ENCODE measurements around the gene MAN1C1. TPM values are rescaled to one million over a fixed set of nuclear protein-coding genes. Genes with fewer than 3 reads are reported as not detected.

The MAN1C1 gene
- total RNA-seq, 1 donor from 2014 or later: 6.8 TPM

GRCh38 chr1:25704267-25704691, 87.7 kb downstream of the MAN1C1 start:
- no peaks in the 10 kb centered on the region for H3K36me3 Mint-ChIP-seq
- TF ChIP-seq EZH2phosphoT487 (IDR thresholded peaks at IDR 0.05) (no peak), EZH2 (IDR thresholded peaks at IDR 0.05) (no peak), CTCF (IDR thresholded peaks at IDR 0.05) (no peak)
- Histone ChIP-seq H3K27ac (peak overlapping the region; percentile 34), H3K79me2 (ENCODE audit: low read depth) (no peaks in the 10 kb centered on the region), H3K4me3 (no peak overlapping the region), H3K9ac (no peak overlapping the region), H3K4me2 (peak overlapping the region; percentile 1), H3K27me3 (no peaks in the 10 kb centered on the region), H3F3A (ENCODE audit: low read depth) (peaks cover 45% of the 10 kb centered on the region), H2AFZ (replicated peaks) (no peak overlapping the region), H3K36me3 (no peaks in the 10 kb centered on the region), H3K9me3 (ENCODE audit: low read depth) (no peaks in the 10 kb centered on the region), H3K4me1 (peaks cover 82% of the 10 kb centered on the region), H4K20me1 (ENCODE audit: low read depth) (peaks cover 7% of the 10 kb centered on the region)
- no peak overlapping the region for H3K27ac Mint-ChIP-seq
- DNase-seq (ENCODE audit: low spot score): no peak
- H3K9me3 Mint-ChIP-seq: no peaks in the 10 kb centered on the region
- peaks cover 6% of the 10 kb centered on the region for H3K27me3 Mint-ChIP-seq (ENCODE audit: insufficient read depth, low read depth)
- no peak overlapping the region for H3K4me3 Mint-ChIP-seq
- H3K4me1 Mint-ChIP-seq: peaks cover 75% of the 10 kb centered on the region

GRCh38 chr1:25705699-25706098, 89.1 kb downstream of the MAN1C1 start:
- Histone ChIP-seq H3K4me3 (no peak overlapping the region), H3K79me2 (ENCODE audit: low read depth) (no peaks in the 10 kb centered on the region), H3F3A (ENCODE audit: low read depth) (peaks cover 38% of the 10 kb centered on the region), H3K9ac (no peak overlapping the region), H3K9me3 (ENCODE audit: low read depth) (no peaks in the 10 kb centered on the region), H3K36me3 (no peaks in the 10 kb centered on the region), H3K27me3 (no peaks in the 10 kb centered on the region), H3K27ac (no peak overlapping the region), H3K4me2 (no peak overlapping the region), H3K4me1 (peaks cover 72% of the 10 kb centered on the region), H2AFZ (replicated peaks) (no peak overlapping the region), H4K20me1 (ENCODE audit: low read depth) (peaks cover 7% of the 10 kb centered on the region)
- Mint-ChIP-seq H3K27ac (no peak overlapping the region), H3K27me3 (ENCODE audit: insufficient read depth, low read depth) (peaks cover 5% of the 10 kb centered on the region), H3K36me3 (no peaks in the 10 kb centered on the region), H3K4me3 (no peak overlapping the region), H3K4me1 (peaks cover 63% of the 10 kb centered on the region), H3K9me3 (no peaks in the 10 kb centered on the region)
- TF ChIP-seq CTCF (IDR thresholded peaks at IDR 0.05) (no peak), EZH2phosphoT487 (IDR thresholded peaks at IDR 0.05) (no peak), EZH2 (IDR thresholded peaks at IDR 0.05) (no peak)
- no peak for DNase-seq (ENCODE audit: low spot score)

- H3K36me3 ChIP-seq: no peaks in the 10 kb centered on the region
- H2AFZ ChIP-seq (replicated peaks): no peak overlapping the region
- no peak overlapping the region for H3K4me3 ChIP-seq
- H3K9me3 ChIP-seq (ENCODE audit: low read depth): no peaks in the 10 kb centered on the region
- H3K27me3 ChIP-seq: no peaks in the 10 kb centered on the region
- H3K27ac ChIP-seq: no peak overlapping the region
- no peaks in the 10 kb centered on the region for H3K36me3 Mint-ChIP-seq
- H3K4me3 Mint-ChIP-seq: no peak overlapping the region
- no peaks in the 10 kb centered on the region for H3K9me3 Mint-ChIP-seq
- H3K27me3 Mint-ChIP-seq (ENCODE audit: insufficient read depth, low read depth): peaks cover 5% of the 10 kb centered on the region
- DNase-seq (ENCODE audit: low spot score): no peak
- H3K4me1 Mint-ChIP-seq: peaks cover 60% of the 10 kb centered on the region
- H3K4me1 ChIP-seq: peaks cover 66% of the 10 kb centered on the region
- H3K79me2 ChIP-seq (ENCODE audit: low read depth): no peaks in the 10 kb centered on the region
- no peak overlapping the region for H3K9ac ChIP-seq
- H3K4me2 ChIP-seq: peak overlapping the region; percentile 53
- H4K20me1 ChIP-seq (ENCODE audit: low read depth): peaks cover 7% of the 10 kb centered on the region
- peak overlapping the region; percentile 92 for H3K27ac Mint-ChIP-seq
- TF ChIP-seq CTCF (IDR thresholded peaks at IDR 0.05) (no peak), EZH2 (IDR thresholded peaks at IDR 0.05) (no peak), EZH2phosphoT487 (IDR thresholded peaks at IDR 0.05) (no peak)
- H3F3A ChIP-seq (ENCODE audit: low read depth): peaks cover 38% of the 10 kb centered on the region
Measured at GRCh38 chr1:25706146-25707089, 89.8 kb downstream of the MAN1C1 start.

Measured in neural progenitor cell (in vitro differentiated cells).